Ascending aorta (tissue), 2 donors: ENCODE results near the gene CENPC. TPM values are rescaled to one million over a fixed set of nuclear protein-coding genes. Genes with fewer than 3 reads are reported as not detected.

ENCODE experiments used
- DNase-seq, 2 donors: peaks; one replicate each; pipeline ENCODE4 v3.0.0-alpha.2; 2019; ENCODE audit warnings: low spot score in 2 of 2
- H3K27ac ChIP-seq, 2 donors: fragments of 200-600 bp; sonication (generic); one replicate each; pipeline ENCODE4 v1.5.1; 2016 to 2017; ENCODE audit warnings: mild to moderate bottlenecking in 1 of 2
- H3K27me3 ChIP-seq: fragments of 200-600 bp; sonication (generic); one replicate; pipeline ENCODE4 v1.5.1; 2017
- H3K36me3 ChIP-seq, 2 donors: fragments of 200-600 bp; sonication (generic); one replicate each; pipeline ENCODE4 v1.5.1; 2016
- H3K4me1 ChIP-seq, 2 donors: fragments of 200-600 bp; sonication (generic); one replicate each; pipeline ENCODE4 v1.5.1; 2016 to 2017; ENCODE audit warnings: mild to moderate bottlenecking in 1 of 2
- H3K4me3 ChIP-seq, 2 donors: fragments of 200-600 bp; sonication (generic); one replicate each; pipeline ENCODE4 v1.5.1; 2016 to 2017; ENCODE audit warnings: mild to moderate bottlenecking in 1 of 2
- H3K9me3 ChIP-seq, 2 donors: fragments of 200-600 bp; sonication (generic); one replicate each; pipeline ENCODE4 v1.5.1; 2016
- CTCF ChIP-seq, 3 experiments: fragments of 200-600 bp in 2 of 3; fragments of 450-650 bp in 1 of 3; sonication (generic) in 2 of 3; IDR thresholded peaks; one replicate each; pipeline ENCODE4 v1.5.1; 2016 to 2019; ENCODE audit warnings: antibody characterized with exemption in 3 of 3, mild to moderate bottlenecking in 1 of 3, moderate library complexity in 1 of 3
- intact Hi-C: fragments of 100-400 bp; cut with DNase I; formaldehyde crosslinking; loops from one replicate; pipeline ENCODE4 v1.15.1; 2023
- total RNA-seq: library from RNA; depleted of rRNA; stranded (reverse); fragments of >200 nt; gene quantifications from one replicate; pipeline ENCODE4 v1.1.0, GENCODE V29; 2016

CENPC gene
- total RNA-seq, 1 donor from 2014 or later, result 5.7 TPM

GRCh38 chr4:67522230-67522629 lies 23.1 kb downstream of the CENPC start:
- H3K9me3 ChIP-seq, result no peaks in the 10 kb centered on the region
- DNase-seq, result no peak
- TF ChIP-seq CTCF (IDR thresholded peaks at IDR 0.05), result no peak
- no peak overlapping the region for H3K4me3 ChIP-seq
- H3K27ac ChIP-seq, result no peak overlapping the region
- H3K36me3 ChIP-seq, result peaks cover 9 to 16% of the 10 kb centered on the region in 2 donors
- no peaks in the 10 kb centered on the region for H3K4me1 ChIP-seq
- H3K27me3 ChIP-seq, result no peaks in the 10 kb centered on the region
- intact Hi-C loops, result no loop called here

GRCh38 chr4:67521506-67521905 lies 23.8 kb downstream of the CENPC start:
- intact Hi-C loops, result no loop called here
- peaks cover 11 to 22% of the 10 kb centered on the region in 2 donors for H3K36me3 ChIP-seq
- no peak overlapping the region for H3K4me3 ChIP-seq
- H3K27ac ChIP-seq, result no peak overlapping the region
- DNase-seq, result no peak
- no peaks in the 10 kb centered on the region for H3K9me3 ChIP-seq
- no peak for TF ChIP-seq CTCF (IDR thresholded peaks at IDR 0.05)
- H3K4me1 ChIP-seq, result no peaks in the 10 kb centered on the region
- H3K27me3 ChIP-seq, result no peaks in the 10 kb centered on the region

GRCh38 chr4:67520141-67520540 lies 25.2 kb downstream of the CENPC start:
- DNase-seq, result no peak
- H3K36me3 ChIP-seq, result peaks cover 18 to 22% of the 10 kb centered on the region in 2 donors
- H3K9me3 ChIP-seq, result no peaks in the 10 kb centered on the region
- H3K4me1 ChIP-seq, result no peaks in the 10 kb centered on the region
- no peak for TF ChIP-seq CTCF (IDR thresholded peaks at IDR 0.05)
- H3K27me3 ChIP-seq, result no peaks in the 10 kb centered on the region
- intact Hi-C loops, result no loop called here
- no peak overlapping the region for H3K27ac ChIP-seq
- no peak overlapping the region for H3K4me3 ChIP-seq

- no peak for DNase-seq
- intact Hi-C loops, result no loop called here
- H3K36me3 ChIP-seq, result peaks cover 30 to 64% of the 10 kb centered on the region in 2 donors
- no peak for TF ChIP-seq CTCF (IDR thresholded peaks at IDR 0.05)
- H3K27me3 ChIP-seq, result no peaks in the 10 kb centered on the region
- H3K27ac ChIP-seq, result no peak overlapping the region
- no peaks in the 10 kb centered on the region for H3K4me1 ChIP-seq
- no peaks in the 10 kb centered on the region for H3K9me3 ChIP-seq
- no peak overlapping the region for H3K4me3 ChIP-seq
These were observed 32.8 kb downstream of the CENPC start for GRCh38 chr4:67512501-67512900.

GRCh38 chr4:67500373-67500772 lies 44.9 kb downstream of the CENPC start:
- TF ChIP-seq CTCF (IDR thresholded peaks at IDR 0.05), result no peak
- no peak overlapping the region for H3K4me3 ChIP-seq
- H3K27me3 ChIP-seq, result no peaks in the 10 kb centered on the region
- intact Hi-C loops, result no loop called here
- DNase-seq, result no peak
- no peak overlapping the region for H3K27ac ChIP-seq
- H3K36me3 ChIP-seq, result peaks cover 11 to 36% of the 10 kb centered on the region in 2 donors
- H3K4me1 ChIP-seq, result peaks cover 0 to 3% of the 10 kb centered on the region in 2 donors
- H3K9me3 ChIP-seq, result no peaks in the 10 kb centered on the region

GRCh38 chr4:67499799-67500198 lies 45.5 kb downstream of the CENPC start:
- Histone ChIP-seq H3K4me1 (peaks cover 0 to 3% of the 10 kb centered on the region in 2 donors), H3K27ac (no peak overlapping the region), H3K4me3 (no peak overlapping the region), H3K27me3 (no peaks in the 10 kb centered on the region), H3K36me3 (peaks cover 6 to 31% of the 10 kb centered on the region in 2 donors), H3K9me3 (no peaks in the 10 kb centered on the region)
- TF ChIP-seq CTCF (IDR thresholded peaks at IDR 0.05), result no peak
- intact Hi-C loops, result no loop called here
- DNase-seq, result no peak
